Large intestine (tissue), 12 donors: ENCODE measurements around the gene CDC27. TPM values are rescaled to one million over a fixed set of nuclear protein-coding genes. Genes with fewer than 3 reads are reported as not detected.

Experiments
- DNase-seq, 2 donors: peaks; one replicate each; pipeline versions ENCODE4 v3.0.0 to v3.0.0-alpha.2; 2013
- H3K27ac ChIP-seq: one replicate; pipeline ENCODE4 v1.5.1; 2013; ENCODE audit warnings: low read length
- H3K27me3 ChIP-seq: 2 replicates; pipeline ENCODE4 v1.6.1; 2013; ENCODE audit warnings: low read length; ENCODE audit not compliant: control insufficient read depth, insufficient read depth
- H3K36me3 ChIP-seq: 2 replicates; pipeline ENCODE4 v1.6.1; 2013; ENCODE audit warnings: low read length; ENCODE audit not compliant: control insufficient read depth, insufficient read depth
- H3K4me1 ChIP-seq: one replicate; pipeline ENCODE4 v1.6.1; 2013; ENCODE audit warnings: low read length; ENCODE audit not compliant: control insufficient read depth, insufficient read depth
- H3K4me3 ChIP-seq: one replicate; pipeline ENCODE4 v1.5.1; 2013; ENCODE audit warnings: low read length
- H3K9me3 ChIP-seq: one replicate; pipeline ENCODE4 v1.6.1; 2013; ENCODE audit warnings: mild to moderate bottlenecking, low read depth, low read length, moderate library complexity; ENCODE audit not compliant: control insufficient read depth
- WGBS: methylation state at CpG from one replicate; pipeline ENCODE4 v1.1.5; 2013; ENCODE audit warnings: low lambda C conversion rate; ENCODE audit not compliant: insufficient coverage; 5-methylcytosine and 5-hydroxymethylcytosine counted together
- long read RNA-seq, 11 donors: transcript quantifications; one replicate each; lab custom pipeline, GENCODE V29; 2026
- polyA plus RNA-seq: library from polyadenylated mRNA; unstranded; fragments of 120-200 nt; gene quantifications from one replicate; pipeline ENCODE4 v1.2.1, GENCODE V29; 2013

CDC27 gene, protein sequence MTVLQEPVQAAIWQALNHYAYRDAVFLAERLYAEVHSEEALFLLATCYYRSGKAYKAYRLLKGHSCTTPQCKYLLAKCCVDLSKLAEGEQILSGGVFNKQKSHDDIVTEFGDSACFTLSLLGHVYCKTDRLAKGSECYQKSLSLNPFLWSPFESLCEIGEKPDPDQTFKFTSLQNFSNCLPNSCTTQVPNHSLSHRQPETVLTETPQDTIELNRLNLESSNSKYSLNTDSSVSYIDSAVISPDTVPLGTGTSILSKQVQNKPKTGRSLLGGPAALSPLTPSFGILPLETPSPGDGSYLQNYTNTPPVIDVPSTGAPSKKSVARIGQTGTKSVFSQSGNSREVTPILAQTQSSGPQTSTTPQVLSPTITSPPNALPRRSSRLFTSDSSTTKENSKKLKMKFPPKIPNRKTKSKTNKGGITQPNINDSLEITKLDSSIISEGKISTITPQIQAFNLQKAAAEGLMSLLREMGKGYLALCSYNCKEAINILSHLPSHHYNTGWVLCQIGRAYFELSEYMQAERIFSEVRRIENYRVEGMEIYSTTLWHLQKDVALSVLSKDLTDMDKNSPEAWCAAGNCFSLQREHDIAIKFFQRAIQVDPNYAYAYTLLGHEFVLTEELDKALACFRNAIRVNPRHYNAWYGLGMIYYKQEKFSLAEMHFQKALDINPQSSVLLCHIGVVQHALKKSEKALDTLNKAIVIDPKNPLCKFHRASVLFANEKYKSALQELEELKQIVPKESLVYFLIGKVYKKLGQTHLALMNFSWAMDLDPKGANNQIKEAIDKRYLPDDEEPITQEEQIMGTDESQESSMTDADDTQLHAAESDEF
- 33.5 TPM for polyA plus RNA-seq
- long read RNA-seq, donor 1: 0 reads
- long read RNA-seq, donor 2, full-length matches to known transcripts: 3 of 3 reads
- long read RNA-seq, donor 2, partial matches to known transcripts: 0 of 3 reads
- long read RNA-seq, donor 2, other reads (novel, unspliced or antisense): 0 of 3 reads
- long read RNA-seq, donor 3: 0 reads
- long read RNA-seq, donor 4: 0 reads
- long read RNA-seq, donor 5, full-length matches to known transcripts: 1 of 1 reads
- long read RNA-seq, donor 5, partial matches to known transcripts: 0 of 1 reads
- long read RNA-seq, donor 5, other reads (novel, unspliced or antisense): 0 of 1 reads
- long read RNA-seq, donor 6: 0 reads
- long read RNA-seq, donor 7: 0 reads
- long read RNA-seq, donor 8: 0 reads
- long read RNA-seq, donor 9, full-length matches to known transcripts: 1 of 1 reads
- long read RNA-seq, donor 9, partial matches to known transcripts: 0 of 1 reads
- long read RNA-seq, donor 9, other reads (novel, unspliced or antisense): 0 of 1 reads
- long read RNA-seq, donor 10, full-length matches to known transcripts: 2 of 2 reads
- long read RNA-seq, donor 10, partial matches to known transcripts: 0 of 2 reads
- long read RNA-seq, donor 10, other reads (novel, unspliced or antisense): 0 of 2 reads
- long read RNA-seq, donor 11, full-length matches to known transcripts: 1 of 1 reads
- long read RNA-seq, donor 11, partial matches to known transcripts: 0 of 1 reads
- long read RNA-seq, donor 11, other reads (novel, unspliced or antisense): 0 of 1 reads

DNA sequence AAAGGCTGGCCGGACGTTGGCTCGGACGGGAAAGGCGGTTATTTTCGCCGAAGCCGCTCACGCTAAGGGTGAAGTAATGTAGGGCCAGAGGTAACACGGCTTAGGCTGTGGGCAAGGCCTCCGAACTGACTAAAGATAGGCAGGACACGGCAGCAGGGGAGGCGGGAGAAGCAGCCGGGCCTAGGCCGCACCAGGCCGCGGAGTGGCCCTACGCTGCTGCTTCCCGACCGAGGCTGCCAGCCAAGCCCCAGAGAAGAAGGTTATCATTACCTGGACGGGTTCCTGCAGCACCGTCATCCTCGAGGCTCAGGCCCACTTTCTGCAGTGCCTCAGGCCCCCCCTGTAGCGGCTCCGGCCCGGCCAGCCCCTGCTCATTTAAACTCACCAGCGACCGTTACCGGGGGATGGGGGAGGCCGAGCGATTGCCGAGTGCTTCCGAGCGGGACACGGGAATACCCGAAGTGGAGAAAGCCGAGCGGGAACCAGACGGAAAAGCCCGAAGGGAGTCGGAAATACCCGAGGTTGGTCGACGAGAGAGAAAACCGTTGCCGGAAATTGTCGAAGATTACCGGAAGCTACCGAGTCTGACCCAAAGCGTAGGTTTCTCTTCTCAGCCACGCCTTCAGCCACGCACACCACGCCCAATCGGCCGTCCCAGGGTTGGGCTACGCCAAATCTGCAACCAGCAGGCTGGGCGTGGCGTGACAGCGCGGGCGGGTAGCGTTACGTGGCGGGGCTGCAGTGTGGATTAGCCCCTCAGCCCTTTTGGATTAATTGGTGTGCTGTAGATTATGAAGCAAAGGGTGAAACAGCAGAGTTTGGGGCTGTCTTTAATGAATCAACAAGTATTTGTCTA lies at the start of gene CDC27:
Gene CDC27 (minus strand): TSS at position 420 of the 856 bp plus-strand sequence. CDS start 123 bp downstream, at position 297.
- peak within 1 kb of the TSS; percentile 83 for H3K4me3 ChIP-seq
- WGBS: 0% methylated on average over 3 of the region's 64 CpGs
- H3K9me3 ChIP-seq: no peaks in the 10 kb centered on the region
- H3K36me3 ChIP-seq: no peaks in the 10 kb centered on the region
- peak; percentile 98 for DNase-seq
- H3K4me1 ChIP-seq: no peaks in the 10 kb centered on the region
- no peaks in the 10 kb centered on the region for H3K27me3 ChIP-seq
- peak within 1 kb of the TSS; percentile 86 for H3K27ac ChIP-seq

DNA sequence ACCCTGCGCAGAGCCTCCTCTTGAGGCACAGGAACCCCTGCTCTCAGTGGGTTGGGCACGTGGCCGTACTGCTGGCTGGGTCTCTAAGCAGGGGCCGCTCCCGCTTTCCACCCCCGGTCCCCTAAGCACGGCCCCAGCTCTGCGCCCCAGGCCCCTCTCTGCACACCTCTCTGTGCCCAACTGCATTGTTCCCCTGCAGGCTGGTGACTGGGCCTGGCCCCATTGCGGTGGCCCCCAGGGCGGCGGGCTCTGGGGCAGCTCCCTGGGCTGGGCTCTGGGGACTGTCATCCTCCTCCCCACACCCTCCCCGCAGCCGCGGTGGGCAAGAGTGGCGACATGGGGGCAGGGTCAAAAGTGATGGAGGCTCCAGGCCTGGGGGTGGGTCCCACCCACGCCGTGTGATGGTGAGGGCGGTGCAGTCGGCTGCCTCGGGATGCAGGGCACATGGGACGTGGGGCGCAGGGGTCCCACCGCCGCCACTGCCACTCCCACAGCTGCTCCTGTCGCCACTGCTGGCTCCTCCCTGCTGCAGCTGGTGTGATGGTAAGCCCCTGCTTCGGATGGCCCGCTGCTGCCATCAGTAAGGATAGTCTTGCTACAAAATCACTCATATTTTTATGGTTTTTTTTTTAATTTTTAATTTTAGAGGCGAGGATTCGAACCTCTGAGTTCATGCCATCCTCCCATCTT lies 49.4 kb upstream of the CDC27 start:
- Histone ChIP-seq H3K4me3 (no peak overlapping the region), H3K4me1 (peaks cover 9% of the 10 kb centered on the region), H3K27me3 (no peaks in the 10 kb centered on the region), H3K9me3 (peaks cover 17% of the 10 kb centered on the region), H3K27ac (no peak overlapping the region), H3K36me3 (no peaks in the 10 kb centered on the region)
- 100% methylated on average over 2 of the region's 29 CpGs for WGBS
- no peak for DNase-seq

DNA sequence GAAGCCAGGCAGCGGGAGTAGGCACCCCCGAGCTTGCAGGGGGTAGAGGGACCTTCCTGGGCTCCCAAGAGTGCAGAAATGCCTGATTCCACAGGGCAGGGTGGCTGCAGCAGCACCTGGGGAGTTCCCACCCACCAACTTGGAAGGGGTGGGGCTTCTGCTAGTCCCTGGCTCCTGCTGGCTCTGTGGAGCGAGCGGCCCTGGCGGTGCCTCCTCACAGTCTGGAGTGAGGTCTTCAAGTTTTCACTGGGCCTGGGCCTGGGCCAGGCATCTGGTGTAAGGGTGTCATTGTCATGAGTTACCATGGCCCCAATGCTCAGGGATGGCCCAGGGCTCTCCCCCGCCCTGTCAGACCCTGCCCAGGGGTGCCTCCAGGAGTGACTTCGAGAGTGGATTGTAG lies 48.7 kb upstream of the CDC27 start:
- peaks cover 9% of the 10 kb centered on the region for H3K4me1 ChIP-seq
- H3K27ac ChIP-seq: no peak overlapping the region
- peaks cover 17% of the 10 kb centered on the region for H3K9me3 ChIP-seq
- H3K36me3 ChIP-seq: no peaks in the 10 kb centered on the region
- DNase-seq: no peak
- H3K27me3 ChIP-seq: no peaks in the 10 kb centered on the region
- no peak overlapping the region for H3K4me3 ChIP-seq
- no CpG with 5 or more reads among the region's 7 CpGs for WGBS

DNA sequence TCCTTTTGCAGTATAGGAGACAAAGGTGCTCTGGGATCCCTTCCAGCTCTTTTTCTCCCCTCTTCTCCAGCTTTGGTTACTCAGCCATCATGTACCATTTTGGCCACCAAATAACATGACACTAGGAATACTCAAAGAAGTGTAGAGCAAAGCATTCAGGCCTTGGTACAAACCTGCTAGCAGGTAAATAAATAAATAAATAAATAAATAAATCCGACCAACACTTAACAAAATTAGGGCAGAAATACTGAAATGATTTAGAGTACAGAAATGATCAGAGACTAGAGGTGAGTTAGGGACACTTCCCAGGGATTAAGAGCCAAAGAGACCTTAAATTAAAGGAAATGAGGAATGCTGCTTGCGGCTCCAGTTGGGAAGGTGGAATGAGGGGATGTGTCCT lies 46.8 kb upstream of the CDC27 start:
- Histone ChIP-seq H3K9me3 (peaks cover 17% of the 10 kb centered on the region), H3K27me3 (no peaks in the 10 kb centered on the region), H3K4me3 (no peak overlapping the region), H3K36me3 (no peaks in the 10 kb centered on the region), H3K27ac (no peak overlapping the region), H3K4me1 (peaks cover 9% of the 10 kb centered on the region)
- WGBS: 86% methylated on average over 1 of the region's 2 CpGs
- no peak for DNase-seq

DNA sequence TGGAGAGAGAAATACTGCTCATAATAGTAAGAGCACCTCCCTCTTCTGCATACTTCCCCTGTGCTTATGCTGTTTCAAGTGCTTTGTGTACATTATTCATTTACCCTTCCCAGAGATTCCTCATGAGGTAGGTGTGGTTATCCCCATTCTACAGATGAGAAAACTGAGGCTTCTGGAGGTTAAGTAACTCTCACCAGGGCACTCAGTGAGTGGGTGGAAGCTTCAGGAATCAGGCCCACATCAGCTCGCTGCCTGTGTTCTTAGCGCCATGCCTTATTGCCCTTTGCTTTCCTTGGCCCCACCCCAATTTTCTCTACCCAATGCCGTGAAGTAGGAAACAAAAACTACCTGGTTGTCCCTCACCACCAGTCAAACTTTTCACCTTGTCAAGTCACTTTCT lies 46.4 kb upstream of the CDC27 start:
- Histone ChIP-seq H3K4me1 (peaks cover 9% of the 10 kb centered on the region), H3K9me3 (peaks cover 17% of the 10 kb centered on the region), H3K36me3 (no peaks in the 10 kb centered on the region), H3K4me3 (no peak overlapping the region), H3K27me3 (no peaks in the 10 kb centered on the region), H3K27ac (no peak overlapping the region)
- WGBS: no CpG with 5 or more reads among the region's 3 CpGs
- peak in 1 of 2 donors; percentile 8 for DNase-seq

DNA sequence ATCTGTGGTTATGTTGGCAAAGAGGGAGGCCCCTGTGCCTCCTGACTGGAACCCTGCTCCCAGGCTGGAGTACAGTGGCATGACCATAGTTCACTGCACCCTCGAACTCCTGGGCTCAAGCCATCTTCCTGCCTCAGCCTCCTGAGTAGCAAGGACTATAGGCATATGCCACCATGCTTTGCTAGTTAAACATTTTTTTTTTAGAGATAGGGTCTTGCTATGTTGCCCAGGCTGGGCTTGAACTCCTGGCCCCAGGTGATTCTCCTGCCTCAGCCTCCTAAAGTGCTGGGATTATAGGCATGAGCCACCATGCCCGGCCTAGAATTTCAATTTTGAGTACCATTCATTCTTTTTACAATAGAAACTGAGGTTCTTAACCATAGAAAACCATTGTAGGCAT lies 43.4 kb upstream of the CDC27 start:
- WGBS: no CpG with 5 or more reads among the region's 2 CpGs

DNA sequence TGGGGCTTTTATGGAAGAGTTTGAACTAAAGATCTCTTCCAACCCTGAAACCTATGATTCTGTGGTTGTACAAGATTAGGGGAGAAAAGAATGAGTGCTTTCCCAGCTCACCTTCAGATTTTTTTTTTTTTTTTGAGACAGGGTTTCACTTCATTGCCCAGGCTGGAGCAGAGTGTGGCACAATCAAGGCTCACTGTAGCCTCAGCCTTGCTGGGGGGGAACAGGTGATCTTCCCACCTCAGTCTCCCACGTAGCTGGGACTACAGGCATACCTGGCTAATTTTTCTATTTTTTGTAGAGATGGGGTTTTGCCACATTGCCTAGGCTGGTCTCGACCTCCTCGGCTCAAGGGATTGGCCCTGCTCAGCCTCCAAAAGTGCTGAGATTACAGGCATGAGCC lies 42.8 kb upstream of the CDC27 start:
- WGBS: no CpG with 5 or more reads among the region's 3 CpGs
- H3K36me3 ChIP-seq: no peaks in the 10 kb centered on the region
- no peak overlapping the region for H3K27ac ChIP-seq
- H3K4me1 ChIP-seq: no peaks in the 10 kb centered on the region
- H3K27me3 ChIP-seq: no peaks in the 10 kb centered on the region
- no peak for DNase-seq
- peaks cover 3% of the 10 kb centered on the region for H3K9me3 ChIP-seq
- no peak overlapping the region for H3K4me3 ChIP-seq

More for the DNA sequence above, 43.4 kb upstream of the CDC27 start:
- H3K4me3 ChIP-seq: no peak overlapping the region
- H3K36me3 ChIP-seq: no peaks in the 10 kb centered on the region
- peaks cover 8% of the 10 kb centered on the region for H3K9me3 ChIP-seq
- DNase-seq: no peak
- no peak overlapping the region for H3K27ac ChIP-seq
- H3K4me1 ChIP-seq: no peaks in the 10 kb centered on the region
- H3K27me3 ChIP-seq: no peaks in the 10 kb centered on the region

DNA sequence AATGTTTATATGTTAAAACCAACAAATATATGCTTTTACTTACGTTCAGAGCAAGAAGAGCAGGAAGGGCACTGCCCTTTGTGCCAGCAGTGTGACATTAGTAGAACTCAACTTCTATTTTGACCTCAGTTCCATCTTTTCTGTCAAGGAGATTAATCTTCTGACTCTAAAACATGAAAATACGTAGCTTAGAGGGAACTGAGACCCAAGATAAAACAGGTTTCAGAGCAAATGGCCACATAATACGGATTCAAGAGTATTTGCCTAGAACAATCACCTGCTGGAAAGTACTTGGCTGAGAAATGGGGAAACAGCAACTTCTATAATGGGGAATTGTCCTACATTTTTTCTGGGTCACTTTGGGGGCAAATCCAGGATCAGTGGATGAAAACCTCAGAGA lies 42.2 kb upstream of the CDC27 start:
- H3K27me3 ChIP-seq: no peaks in the 10 kb centered on the region
- DNase-seq: no peak
- peaks cover under 1% of the 10 kb centered on the region for H3K9me3 ChIP-seq
- H3K36me3 ChIP-seq: no peaks in the 10 kb centered on the region
- WGBS: no CpG with 5 or more reads among the region's 3 CpGs
- H3K4me1 ChIP-seq: no peaks in the 10 kb centered on the region
- no peak overlapping the region for H3K4me3 ChIP-seq
- no peak overlapping the region for H3K27ac ChIP-seq

DNA sequence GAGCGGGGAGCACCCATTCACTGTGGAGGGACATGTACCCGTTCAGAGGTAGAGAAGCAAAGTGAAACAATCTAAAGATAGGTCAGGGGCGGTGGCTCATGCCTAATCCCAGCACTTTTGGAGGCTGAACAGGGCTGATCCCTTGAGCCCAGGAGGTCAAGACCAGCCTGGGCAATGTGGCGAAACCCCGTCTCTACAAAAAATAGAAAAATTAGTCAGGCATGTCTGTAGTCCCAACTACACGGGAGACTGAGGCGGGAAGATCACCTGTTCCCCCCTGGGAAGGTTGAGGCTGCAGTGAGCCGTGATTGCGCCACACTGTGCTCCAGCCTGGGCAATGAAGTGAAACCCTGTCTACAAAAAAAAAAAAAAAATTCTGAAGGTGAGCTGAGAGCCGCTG lies 41.8 kb upstream of the CDC27 start:
- H3K4me1 ChIP-seq: no peaks in the 10 kb centered on the region
- no peak overlapping the region for H3K27ac ChIP-seq
- H3K4me3 ChIP-seq: no peak overlapping the region
- no peaks in the 10 kb centered on the region for H3K36me3 ChIP-seq
- DNase-seq: no peak
- no peaks in the 10 kb centered on the region for H3K9me3 ChIP-seq
- 100% methylated on average over 1 of the region's 10 CpGs for WGBS
- H3K27me3 ChIP-seq: no peaks in the 10 kb centered on the region
